Measurements from ENCODE around the gene DNAJC1.
"Not testable (repeated sequence)": the region's sequence is repeated elsewhere in the genome, so short reads cannot be mapped to it uniquely, and the experiment has no call there.

DNAJC1 gene

DNA sequence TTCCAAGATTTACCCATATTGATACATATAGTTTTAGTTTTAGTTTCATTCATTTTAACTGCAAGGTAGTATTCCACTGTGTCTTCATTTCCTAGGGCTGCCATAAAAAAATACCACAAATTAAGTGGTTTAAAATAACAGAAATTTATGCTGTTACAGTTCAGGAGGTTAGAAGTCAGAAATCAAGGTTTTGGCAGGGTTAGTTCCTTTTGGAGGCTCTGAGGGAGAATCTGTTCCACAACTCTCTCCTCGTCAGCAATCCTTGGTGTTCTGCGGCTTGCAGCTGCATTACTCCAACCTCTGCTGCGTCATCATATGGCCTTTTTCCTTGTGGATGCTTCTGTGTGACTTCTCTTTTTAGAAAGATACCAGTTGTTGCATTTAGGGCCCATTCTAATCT is 176.2 kb downstream of the DNAJC1 start:
- no peak for DNase-seq (ENCODE audit: low read depth)

- no peak for DNase-seq (ENCODE audit: low read depth)
Measured at GRCh38 chr10:21826725-21827124, 176.8 kb downstream of the DNAJC1 start.

- DNase-seq (ENCODE audit: low read depth): no peak
Measured at GRCh38 chr10:21825345-21825744, 178.2 kb downstream of the DNAJC1 start.

DNA sequence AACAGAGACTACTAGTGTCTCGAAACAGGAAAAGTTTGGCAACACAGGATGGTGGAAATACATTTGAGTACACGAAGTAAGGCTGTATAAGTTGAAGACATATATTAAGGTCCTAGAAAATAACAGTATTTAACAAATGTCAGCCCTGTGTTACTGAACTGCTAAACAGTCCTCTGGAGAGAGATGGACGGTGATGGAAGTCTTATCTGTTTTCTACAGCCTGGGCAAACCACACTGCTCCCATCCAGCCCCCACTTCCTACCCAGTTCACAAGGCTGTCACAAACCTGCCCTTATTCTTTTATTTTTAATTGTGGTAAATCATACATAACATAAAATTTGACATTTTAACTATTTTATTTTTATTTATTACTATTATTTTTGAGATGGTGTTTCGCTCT is 179.1 kb downstream of the DNAJC1 start:
- no peak for DNase-seq (ENCODE audit: low read depth)

DNA sequence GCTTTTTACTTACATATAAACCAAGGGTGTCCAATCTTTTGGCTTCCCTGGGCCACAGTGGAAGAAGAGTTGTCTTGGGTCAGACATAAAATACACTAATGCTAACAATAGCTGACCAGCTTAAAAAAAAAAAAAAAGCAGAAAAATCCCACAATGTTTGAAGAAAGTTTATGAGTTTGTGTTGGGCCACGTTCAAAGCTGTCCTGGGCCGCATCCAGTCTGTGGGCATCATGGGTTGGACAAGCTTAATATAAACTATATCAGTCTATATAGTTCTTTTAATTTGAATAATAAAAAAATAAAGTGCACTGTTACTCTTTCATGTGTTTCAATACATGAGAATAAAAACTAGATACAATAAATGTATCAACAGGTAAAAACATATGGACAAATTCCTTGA is 179.9 kb downstream of the DNAJC1 start:
- DNase-seq (ENCODE audit: low read depth): no peak

DNA sequence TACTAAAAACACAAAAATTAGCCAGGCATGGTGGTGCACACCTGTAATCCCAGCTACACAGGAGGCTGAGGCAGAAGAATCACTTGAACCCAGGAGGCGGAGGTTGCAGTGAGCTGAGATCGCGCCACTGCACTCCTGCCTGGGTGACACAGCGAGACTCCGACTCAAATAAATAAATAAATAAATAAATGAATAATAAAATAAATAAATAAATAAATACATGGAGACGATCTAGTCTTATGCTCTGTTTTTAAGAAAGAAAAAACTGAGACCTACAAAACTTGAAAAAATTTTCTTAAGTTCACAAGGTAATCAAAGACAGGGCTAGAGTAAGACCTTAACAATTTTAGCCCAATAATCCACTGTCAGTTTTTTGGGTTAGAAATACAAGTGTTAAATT is 181.3 kb downstream of the DNAJC1 start:
- not testable (repeated sequence) for DNase-seq (ENCODE audit: low read depth)

DNA sequence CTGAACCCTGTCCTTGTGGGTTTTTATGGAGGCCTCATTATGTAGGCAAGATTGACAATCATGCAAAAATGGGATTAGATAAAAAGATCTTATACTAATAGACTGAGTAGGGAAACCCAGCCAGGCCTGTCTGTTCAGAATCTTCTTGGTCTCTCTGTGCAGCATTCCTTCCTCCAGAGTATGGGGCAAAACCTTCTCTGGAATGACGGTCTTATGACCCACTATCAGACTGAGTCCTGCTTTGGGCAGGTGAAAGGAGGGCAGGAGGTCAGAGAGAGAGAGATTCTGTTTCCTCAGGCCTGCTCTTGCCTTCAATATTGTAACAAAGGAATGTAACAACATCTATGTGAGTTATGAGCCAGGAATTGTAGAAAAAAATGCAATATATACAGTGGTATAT is 182.6 kb downstream of the DNAJC1 start:
- no peak for DNase-seq (ENCODE audit: low read depth)

- DNase-seq (ENCODE audit: low read depth): not testable (repeated sequence)
Measured at GRCh38 chr10:21818416-21818815, 185.1 kb downstream of the DNAJC1 start.

DNA sequence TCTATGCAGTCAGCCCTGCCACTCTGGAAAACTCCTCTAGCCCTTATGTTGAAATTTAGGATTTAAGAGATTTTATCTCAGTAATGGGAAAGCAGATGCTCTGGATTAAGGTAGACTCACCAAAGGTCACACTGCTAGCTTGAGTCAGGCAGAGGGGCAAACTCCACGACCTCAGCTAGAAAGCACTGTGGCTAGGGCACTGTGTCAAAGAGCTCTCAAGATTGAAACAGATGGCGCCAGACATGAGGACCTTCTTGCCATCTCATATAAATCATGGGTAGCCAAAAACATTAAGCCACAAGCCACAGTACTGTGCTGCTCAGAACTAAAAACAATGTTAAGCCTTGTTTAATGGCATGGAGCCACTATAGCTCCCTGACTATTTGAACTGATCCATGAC is 188.7 kb downstream of the DNAJC1 start:
- no peak for DNase-seq (ENCODE audit: low read depth)

DNA sequence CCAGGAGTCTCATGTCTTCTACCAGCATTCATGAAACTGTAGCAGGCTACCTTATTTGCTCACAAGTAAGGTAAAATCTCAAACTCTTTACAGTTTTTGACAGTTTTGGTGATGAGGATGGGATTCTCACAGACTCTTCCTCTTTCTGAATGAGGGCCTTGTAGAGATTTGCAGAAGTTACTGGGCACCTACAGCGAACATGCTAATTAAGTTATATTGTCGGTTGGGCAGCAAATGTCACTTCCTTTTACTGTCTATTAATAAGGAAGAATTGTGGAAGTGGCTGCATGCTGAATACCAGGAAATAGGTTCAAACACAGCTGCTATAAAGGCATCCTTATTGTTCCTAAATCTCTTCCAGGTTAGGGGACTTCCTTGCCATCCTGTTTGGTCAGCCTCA is 189.6 kb downstream of the DNAJC1 start:
- DNase-seq (ENCODE audit: low read depth): no peak

GRCh38 chr10:21811245-21811585 is 192.3 kb downstream of the DNAJC1 start:
- no peak for DNase-seq (ENCODE audit: low read depth)

DNA sequence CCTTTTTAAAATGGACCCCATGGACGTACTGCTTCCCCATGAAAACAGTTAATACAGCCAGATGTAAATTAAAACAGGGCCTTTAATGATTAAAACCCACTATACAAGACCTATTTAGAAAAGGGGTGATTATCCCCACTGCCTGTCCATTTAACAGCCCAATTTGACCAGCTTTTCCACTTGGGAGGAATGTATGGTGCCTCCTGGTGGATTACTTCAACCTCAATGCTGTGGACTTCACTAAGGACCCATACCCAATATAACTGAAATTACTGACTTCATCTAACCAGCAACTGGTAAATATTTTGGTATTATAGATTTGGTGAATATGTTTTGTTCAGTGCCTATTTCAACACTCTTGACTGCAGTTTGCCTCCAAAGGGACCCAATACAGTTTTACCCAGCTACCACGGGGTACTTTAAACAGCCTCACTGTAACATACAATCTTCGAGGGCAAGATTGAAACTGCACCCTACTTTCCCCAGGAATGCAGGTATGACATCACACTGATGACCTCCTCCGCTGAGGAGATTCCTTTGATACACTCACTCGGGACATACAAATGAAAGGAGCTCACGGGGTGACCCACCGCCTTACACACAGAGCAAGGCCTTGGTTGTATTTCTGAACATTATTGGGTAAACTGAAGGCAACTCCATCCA is 192.8 kb downstream of the DNAJC1 start:
- no peak for DNase-seq (ENCODE audit: low read depth)

DNA sequence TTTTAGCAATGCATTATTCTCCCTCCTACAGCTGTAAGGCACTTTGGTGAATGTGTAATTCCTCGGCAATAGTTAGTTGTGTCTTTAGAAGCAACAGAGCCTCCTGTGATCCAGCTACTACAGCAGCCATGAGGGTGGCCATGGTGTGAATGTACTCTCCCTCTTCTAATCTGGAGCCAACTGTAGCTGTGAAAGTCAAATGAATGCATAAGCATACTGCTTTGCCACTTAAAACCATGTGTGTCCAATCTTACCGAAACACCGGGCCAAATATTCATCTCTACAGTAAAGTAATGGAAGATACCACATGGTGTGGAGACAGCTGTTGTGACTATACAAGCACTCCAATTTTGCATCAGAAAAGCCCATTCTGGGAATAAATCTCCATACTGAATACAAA is 195.0 kb downstream of the DNAJC1 start:
- DNase-seq (ENCODE audit: low read depth): no peak

DNA sequence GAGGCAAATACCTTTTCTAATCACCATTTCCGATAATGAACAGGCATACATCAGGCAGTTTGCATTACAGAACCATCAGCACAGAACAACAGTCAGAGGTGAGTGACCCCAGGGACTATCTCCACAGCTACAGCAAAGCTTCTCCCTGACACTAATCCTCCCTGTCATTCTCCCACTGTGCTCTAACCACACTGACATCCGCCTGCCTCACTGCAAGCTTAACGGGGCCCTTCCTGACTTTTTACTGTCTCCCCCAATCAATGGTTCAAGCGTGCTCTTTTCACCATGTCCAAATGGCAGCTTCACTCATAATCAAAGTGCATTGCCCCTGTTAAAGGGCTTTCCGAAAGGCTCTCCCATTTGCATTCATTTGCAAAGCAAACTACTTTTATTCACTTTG is 196.3 kb downstream of the DNAJC1 start:
- no peak for DNase-seq (ENCODE audit: low read depth)

GRCh38 chr10:21803374-21803773 is 200.2 kb downstream of the DNAJC1 start:
- no peak for DNase-seq (ENCODE audit: low read depth)

GRCh38 chr10:21801609-21802008 is 201.9 kb downstream of the DNAJC1 start:
- no peak for DNase-seq (ENCODE audit: low read depth)

GRCh38 chr10:21797984-21798765 is 205.4 kb downstream of the DNAJC1 start:
- no peak for DNase-seq (ENCODE audit: low read depth)

DNA sequence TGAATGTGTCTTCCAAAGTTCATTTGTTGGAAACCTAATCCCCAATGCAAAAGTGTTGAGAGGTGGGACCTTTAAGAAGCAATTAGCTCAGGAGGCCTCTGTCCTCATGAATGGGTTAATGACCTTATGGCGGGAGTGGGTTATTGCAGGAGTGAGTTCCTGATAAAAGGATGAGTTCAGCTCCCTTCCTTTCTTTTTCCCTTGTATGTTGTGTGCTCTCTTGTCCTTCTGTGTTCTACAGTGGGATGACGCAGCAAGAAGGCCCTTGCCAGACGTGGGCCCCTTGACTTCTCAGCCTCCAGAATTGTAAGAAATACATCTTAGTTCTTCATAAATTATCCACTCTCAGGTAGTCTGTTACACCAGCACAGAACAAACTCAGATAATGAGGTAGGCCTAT is 206.0 kb downstream of the DNAJC1 start:
- no peak for DNase-seq (ENCODE audit: low read depth)

DNA sequence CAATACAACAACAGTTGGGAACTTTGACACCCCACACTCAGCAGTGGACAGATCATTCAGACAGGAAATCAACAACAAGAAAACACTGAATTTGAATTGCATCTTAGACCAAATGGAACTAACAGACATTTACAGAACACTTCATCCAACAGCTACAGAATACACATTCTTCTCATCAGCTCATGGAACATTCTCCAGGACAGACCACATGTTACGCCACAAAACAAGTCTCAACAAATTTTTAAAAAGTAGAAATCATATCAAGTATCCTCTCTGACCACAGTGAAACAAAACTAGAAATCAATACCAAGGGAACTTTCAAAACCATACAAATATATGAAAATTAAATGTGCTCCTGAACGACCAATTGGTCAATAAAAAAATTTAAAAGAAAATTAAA is 212.3 kb downstream of the DNAJC1 start:
- no peak for DNase-seq (ENCODE audit: low read depth)

- DNase-seq (ENCODE audit: low read depth): no peak
Measured at GRCh38 chr10:21776883-21777282, 226.6 kb downstream of the DNAJC1 start.

GRCh38 chr10:21771219-21771618 is 232.3 kb downstream of the DNAJC1 start:
- no peak for DNase-seq (ENCODE audit: low read depth)

GRCh38 chr10:21769041-21769440 is 234.5 kb downstream of the DNAJC1 start:
- DNase-seq (ENCODE audit: low read depth): no peak

- peak; percentile 11 for DNase-seq (ENCODE audit: low read depth)
Measured at GRCh38 chr10:21764466-21765189, 238.9 kb downstream of the DNAJC1 start.

Data from T follicular helper cell (primary cell).